Lower leg skin (tissue), 4 donors: Measurements from ENCODE around the gene CNTNAP5. TPM values are rescaled to one million over a fixed set of nuclear protein-coding genes. Genes with fewer than 3 reads are reported as not detected.

ENCODE experiments used
- DNase-seq, 2 donors: peaks; one replicate each; pipeline ENCODE4 v3.0.0-alpha.2; 2019; ENCODE audit warnings: low spot score in 2 of 2
- H3K4me3 ChIP-seq: fragments of 200-600 bp; sonication (generic); 2 replicates; pipeline ENCODE4 v1.5.1; 2017; ENCODE audit warnings: mild to moderate bottlenecking, low read depth; ENCODE audit not compliant: poor library complexity, severe bottlenecking
- POLR2A ChIP-seq, 2 donors: fragments of 450-650 bp; IDR thresholded peaks; one replicate each; pipeline ENCODE4 v1.6.1; 2016 to 2017; ENCODE audit warnings: antibody characterized with exemption in 2 of 2, mild to moderate bottlenecking in 1 of 2, moderate library complexity in 1 of 2
- WGBS, 2 donors: methylation state at CpG; one replicate each; pipeline ENCODE4 v1.1.5; 2018; 5-methylcytosine and 5-hydroxymethylcytosine counted together
- intact Hi-C: fragments of 100-400 bp; cut with DNase I; formaldehyde crosslinking; loops from one replicate; pipeline ENCODE4 v1.15.0; 2023; ENCODE audit warnings: low total_unique reads
- total RNA-seq, 4 donors: library from RNA; depleted of rRNA; stranded (reverse); fragments of >200 nt; gene quantifications; one replicate each; pipeline ENCODE4 v1.1.0, GENCODE V29; 2016
- TF ChIP-seq, protein P1 (sequence below), 3 donors: fragments of 450-650 bp; IDR thresholded peaks; one replicate each; pipeline ENCODE4 v1.5.1; 2016; ENCODE audit warnings: antibody characterized with exemption in 3 of 3, mild to moderate bottlenecking in 3 of 3, moderate library complexity in 2 of 3

Gene CNTNAP5
- total RNA-seq, 4 donors from 2014 or later, result not detected

DNA sequence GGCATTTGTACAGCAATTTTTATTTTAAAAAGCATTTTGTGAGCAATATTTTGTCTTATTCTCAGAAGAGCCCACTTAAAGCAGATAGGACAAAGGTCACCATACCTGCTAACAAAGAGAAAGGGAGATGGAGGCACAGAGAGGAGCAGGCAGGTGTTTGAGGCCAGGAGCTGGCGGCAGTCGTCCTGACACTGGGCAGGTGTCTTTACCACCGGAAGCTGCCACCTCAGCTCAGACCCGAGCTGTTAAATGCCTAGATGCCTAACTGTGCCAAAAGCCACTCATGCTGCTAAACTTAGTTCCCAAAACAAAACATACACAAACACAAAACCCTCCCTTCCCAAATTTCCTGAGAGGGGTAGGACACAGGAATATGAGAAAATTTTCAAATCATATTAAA, 120.9 kb downstream of the CNTNAP5 start:
- DNase-seq, result no peak
- WGBS, 2 donors, result 75 to 79% methylated on average over 4 of the region's 4 CpGs
- no peak overlapping the region for H3K4me3 ChIP-seq
- no peak for TF ChIP-seq POLR2A (IDR thresholded peaks at IDR 0.05)
- TF ChIP-seq, protein P1, sequence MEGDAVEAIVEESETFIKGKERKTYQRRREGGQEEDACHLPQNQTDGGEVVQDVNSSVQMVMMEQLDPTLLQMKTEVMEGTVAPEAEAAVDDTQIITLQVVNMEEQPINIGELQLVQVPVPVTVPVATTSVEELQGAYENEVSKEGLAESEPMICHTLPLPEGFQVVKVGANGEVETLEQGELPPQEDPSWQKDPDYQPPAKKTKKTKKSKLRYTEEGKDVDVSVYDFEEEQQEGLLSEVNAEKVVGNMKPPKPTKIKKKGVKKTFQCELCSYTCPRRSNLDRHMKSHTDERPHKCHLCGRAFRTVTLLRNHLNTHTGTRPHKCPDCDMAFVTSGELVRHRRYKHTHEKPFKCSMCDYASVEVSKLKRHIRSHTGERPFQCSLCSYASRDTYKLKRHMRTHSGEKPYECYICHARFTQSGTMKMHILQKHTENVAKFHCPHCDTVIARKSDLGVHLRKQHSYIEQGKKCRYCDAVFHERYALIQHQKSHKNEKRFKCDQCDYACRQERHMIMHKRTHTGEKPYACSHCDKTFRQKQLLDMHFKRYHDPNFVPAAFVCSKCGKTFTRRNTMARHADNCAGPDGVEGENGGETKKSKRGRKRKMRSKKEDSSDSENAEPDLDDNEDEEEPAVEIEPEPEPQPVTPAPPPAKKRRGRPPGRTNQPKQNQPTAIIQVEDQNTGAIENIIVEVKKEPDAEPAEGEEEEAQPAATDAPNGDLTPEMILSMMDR (IDR thresholded peaks at IDR 0.05), result no peak
- intact Hi-C loops, result no loop called here

DNA sequence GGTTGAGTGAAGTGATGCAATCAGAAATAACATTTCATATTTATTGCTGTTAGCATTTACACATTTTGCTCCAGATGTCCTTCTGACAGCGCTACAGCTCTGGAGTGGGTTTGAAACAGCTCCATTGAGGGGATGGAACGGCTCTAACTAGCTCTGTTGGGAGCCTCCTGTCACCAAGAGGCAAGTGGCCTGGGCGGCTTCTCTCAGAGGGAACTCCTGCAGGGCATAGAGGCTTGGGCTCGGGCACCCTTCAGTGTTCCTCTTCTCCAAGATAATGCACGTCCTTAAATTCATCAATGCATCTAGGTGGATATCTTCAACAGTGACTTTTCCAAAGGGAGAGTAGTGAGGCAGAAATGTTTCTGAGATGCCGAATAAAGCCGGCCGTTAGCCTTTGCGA, 122.5 kb downstream of the CNTNAP5 start:
- TF ChIP-seq, protein P1 (IDR thresholded peaks at IDR 0.05), result no peak
- no peak for TF ChIP-seq POLR2A (IDR thresholded peaks at IDR 0.05)
- intact Hi-C loops, result no loop called here
- 73 to 76% methylated on average over 9 of the region's 9 CpGs for WGBS, 2 donors
- DNase-seq, result no peak
- no peak overlapping the region for H3K4me3 ChIP-seq

DNA sequence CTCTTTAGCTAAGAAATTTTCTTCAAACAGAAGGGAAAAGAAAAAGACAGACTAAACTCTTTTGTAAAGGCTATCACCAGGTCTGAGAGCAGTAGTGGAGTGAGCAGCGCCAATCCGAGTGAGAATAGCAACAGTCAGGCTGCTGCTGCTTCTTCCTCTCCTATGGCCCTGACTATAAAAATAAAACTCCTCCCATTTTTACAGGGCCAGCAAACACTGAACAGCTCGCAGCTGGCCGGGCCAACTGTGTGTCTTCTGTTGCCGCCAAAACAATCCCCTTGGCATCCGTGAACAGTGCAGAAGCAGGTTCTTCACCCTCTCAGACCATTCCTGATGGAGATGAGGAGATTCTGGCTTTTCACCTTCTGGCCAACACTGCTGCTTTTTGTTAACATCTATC, 124.5 kb downstream of the CNTNAP5 start:
- no peak for TF ChIP-seq POLR2A (IDR thresholded peaks at IDR 0.05)
- TF ChIP-seq, protein P1 (IDR thresholded peaks at IDR 0.05), result no peak
- no peak for DNase-seq
- WGBS, 2 donors, result 53 to 56% methylated on average over 6 of the region's 6 CpGs
- H3K4me3 ChIP-seq, result no peak overlapping the region
- intact Hi-C loops, result no loop called here

DNA sequence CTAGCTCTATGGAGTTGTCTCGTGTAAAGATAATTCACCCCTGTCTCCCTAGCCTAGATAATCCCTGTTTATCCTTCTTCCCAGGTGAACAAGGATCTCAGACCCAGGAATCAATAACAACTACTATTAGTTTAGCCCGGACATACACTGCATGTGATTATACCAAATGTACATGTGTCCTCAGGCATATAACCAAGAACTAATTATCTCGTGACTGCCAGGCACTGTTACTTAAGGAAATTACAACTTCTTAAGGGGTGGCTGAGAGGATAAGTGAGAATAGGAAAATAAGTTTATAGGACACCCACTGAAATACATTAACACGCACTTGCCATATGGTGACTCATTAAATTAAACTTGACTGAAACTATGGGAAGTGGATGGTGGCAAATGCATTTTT, 126.6 kb downstream of the CNTNAP5 start:
- H3K4me3 ChIP-seq, result no peak overlapping the region
- WGBS, 2 donors, result 69 to 80% methylated on average over 4 of the region's 4 CpGs
- intact Hi-C loops, result no loop called here
- no peak for TF ChIP-seq POLR2A (IDR thresholded peaks at IDR 0.05)
- TF ChIP-seq, protein P1 (IDR thresholded peaks at IDR 0.05), result no peak
- DNase-seq, result no peak

DNA sequence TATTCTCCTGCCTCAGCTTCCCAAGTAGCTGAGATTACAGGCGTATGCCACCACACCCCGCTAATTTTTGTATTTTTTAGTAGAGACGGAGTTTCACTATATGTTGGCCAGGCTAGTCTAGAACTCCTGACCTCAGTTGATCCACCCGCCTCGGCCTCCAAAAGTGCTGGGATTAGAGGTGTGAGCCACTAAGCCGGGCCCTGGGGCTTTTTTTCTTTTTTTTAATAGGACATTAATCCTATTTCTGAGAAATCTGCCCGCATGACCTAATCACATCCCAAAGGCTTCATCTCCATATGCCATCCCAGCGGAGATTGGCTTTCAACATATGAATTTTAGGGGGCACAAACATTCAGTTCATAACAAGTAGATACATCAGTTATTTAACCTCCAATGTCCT, 128.6 kb downstream of the CNTNAP5 start:
- WGBS, 2 donors, result 88% methylated on average over 8 of the region's 8 CpGs
- intact Hi-C loops, result no loop called here

DNA sequence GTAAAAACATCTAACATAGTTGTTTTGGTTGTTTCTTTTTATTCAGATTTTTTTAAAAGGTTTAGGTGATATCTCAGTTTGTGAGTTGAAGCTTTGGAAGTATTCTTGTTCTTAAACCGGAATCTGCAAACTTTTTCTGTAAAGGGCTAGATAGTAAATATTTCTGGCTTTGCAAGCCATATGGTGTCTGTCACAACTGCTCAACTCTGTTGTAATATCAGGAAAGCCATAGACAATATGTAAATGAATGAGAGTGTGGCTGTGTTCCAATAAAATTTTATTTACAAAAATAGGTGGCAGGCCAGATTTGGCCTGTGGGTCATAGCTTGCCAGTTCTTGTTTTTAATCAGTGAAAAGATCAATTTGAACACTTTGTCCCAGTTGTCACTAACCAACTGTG, 134.1 kb downstream of the CNTNAP5 start:
- WGBS, 2 donors, result 66 to 81% methylated on average over 1 of the region's 1 CpG
- TF ChIP-seq, protein P1 (IDR thresholded peaks at IDR 0.05), result no peak
- TF ChIP-seq POLR2A (IDR thresholded peaks at IDR 0.05), result no peak
- no peak for DNase-seq
- intact Hi-C loops, result no loop called here
- no peak overlapping the region for H3K4me3 ChIP-seq

More for the DNA sequence above, 128.6 kb downstream of the CNTNAP5 start:
- no peak overlapping the region for H3K4me3 ChIP-seq
- TF ChIP-seq, protein P1 (IDR thresholded peaks at IDR 0.05), result no peak
- TF ChIP-seq POLR2A (IDR thresholded peaks at IDR 0.05), result no peak
- DNase-seq, result no peak
